ENCODE results near the gene TBC1D10A.

Gene TBC1D10A

DNA sequence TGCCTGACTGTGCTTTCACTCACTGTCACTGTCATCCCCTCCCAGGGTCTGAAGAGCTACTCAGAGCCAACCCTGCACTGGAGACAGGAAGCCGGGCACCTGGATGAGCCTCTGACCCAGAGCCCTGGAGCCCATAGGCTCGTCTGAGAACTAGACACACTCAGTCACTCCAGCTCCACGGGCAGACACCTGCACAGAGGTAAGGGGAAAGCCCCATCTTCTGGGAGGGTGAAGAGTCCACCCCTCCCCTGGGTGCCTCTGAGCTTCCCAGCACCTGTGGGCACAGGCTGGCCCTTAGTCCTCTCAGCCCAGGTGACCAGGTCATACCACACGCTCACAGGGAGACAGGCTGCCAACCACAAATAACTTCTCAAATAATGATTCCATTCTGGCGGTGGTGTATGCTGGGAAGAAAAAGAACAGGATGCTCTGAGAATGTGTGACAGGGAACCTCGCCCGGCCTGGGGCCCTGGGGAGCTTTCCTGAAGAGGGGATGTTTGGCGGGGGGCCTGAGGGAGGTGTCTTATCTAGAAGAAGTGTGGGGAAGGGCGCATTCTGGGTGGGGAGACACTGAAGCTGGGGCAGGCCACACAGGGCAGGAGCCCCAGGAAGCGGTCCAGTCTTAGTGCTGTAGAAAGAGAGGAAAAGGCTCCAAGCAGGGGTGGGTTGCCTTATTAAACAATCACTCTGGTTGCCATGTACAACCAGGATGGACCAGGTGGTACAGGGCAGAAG is 35.3 kb upstream of the TBC1D10A start:
- no peak overlapping the region for H3K27ac ChIP-seq (ENCODE audit: low read length)
- peaks cover 0 to 13% of the 10 kb centered on the region in 2 donors for H3K36me3 ChIP-seq (ENCODE audit: control insufficient read depth in 1 of 2, insufficient read depth in 2 of 2, low read length in 2 of 2)
- no peaks in the 10 kb centered on the region for H3K9me3 ChIP-seq (ENCODE audit: control insufficient read depth in 1 of 2, low read length in 2 of 2)
- H3K4me1 ChIP-seq (ENCODE audit: control insufficient read depth in 1 of 2, insufficient read depth in 2 of 2, low read length in 2 of 2) = peaks cover 0 to 4% of the 10 kb centered on the region in 2 donors
- H3K27me3 ChIP-seq (ENCODE audit: low read depth, low read length) = no peaks in the 10 kb centered on the region
- no peak overlapping the region for H3K4me3 ChIP-seq (ENCODE audit: low read depth in 1 of 2, low read length in 2 of 2)

DNA sequence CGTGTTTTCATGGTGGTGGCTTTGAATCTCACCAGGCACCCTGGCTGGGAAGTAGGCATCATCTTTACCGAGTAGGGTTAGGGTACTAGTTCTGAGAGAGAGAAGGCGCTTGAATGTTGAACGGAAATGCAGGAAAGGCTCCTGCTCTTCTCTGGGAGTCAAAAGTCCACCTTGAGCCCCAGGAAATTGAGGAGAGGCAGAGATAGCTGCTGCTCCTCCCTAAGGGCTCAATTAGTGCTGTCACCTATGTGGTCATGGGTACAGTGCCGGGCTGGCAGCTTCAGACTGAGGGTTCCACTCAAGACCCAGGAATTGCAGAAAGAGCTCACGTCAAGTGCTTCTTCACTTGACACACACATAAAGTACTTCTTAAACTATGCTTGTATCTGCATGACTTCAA is 31.8 kb upstream of the TBC1D10A start:
- no peak overlapping the region for H3K4me3 ChIP-seq (ENCODE audit: low read depth in 1 of 2, low read length in 2 of 2)
- no peaks in the 10 kb centered on the region for H3K27me3 ChIP-seq (ENCODE audit: low read depth, low read length)
- no peaks in the 10 kb centered on the region for H3K9me3 ChIP-seq (ENCODE audit: control insufficient read depth in 1 of 2, low read length in 2 of 2)
- peaks cover 0 to 4% of the 10 kb centered on the region in 2 donors for H3K36me3 ChIP-seq (ENCODE audit: control insufficient read depth in 1 of 2, insufficient read depth in 2 of 2, low read length in 2 of 2)
- H3K27ac ChIP-seq (ENCODE audit: low read length) = no peak overlapping the region
- peaks cover 8 to 31% of the 10 kb centered on the region in 2 donors for H3K4me1 ChIP-seq (ENCODE audit: control insufficient read depth in 1 of 2, insufficient read depth in 2 of 2, low read length in 2 of 2)

DNA sequence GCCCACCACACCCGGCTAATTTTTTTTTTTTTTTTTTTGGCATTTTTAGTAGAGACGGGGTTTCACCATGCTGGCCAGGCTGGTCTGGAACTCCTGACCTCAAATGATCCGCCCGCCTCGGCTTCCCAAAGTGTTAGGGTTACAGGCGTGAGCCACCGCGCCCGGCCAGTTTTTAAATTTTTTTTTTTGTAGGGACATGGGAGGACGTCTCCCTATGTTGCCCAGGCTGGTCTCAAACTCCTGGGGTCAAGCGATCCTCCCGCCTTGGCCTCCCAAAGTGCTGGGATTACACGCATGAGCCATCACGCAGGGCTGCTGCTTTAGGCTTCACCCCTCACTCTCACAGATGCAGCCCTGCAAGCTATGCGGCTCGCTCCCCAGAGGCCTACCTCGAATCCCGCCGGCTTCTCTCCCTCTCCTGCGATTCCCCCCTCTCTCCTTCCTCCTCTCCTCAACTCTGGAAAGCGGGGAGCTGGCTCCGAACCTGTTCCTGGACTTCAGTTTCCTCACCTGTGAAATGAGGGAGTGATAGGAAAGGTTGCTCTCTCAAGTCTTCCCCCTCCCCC is 31.0 kb upstream of the TBC1D10A start:
- Histone ChIP-seq H3K36me3 (ENCODE audit: control insufficient read depth in 1 of 2, insufficient read depth in 2 of 2, low read length in 2 of 2) (peaks cover 4 to 7% of the 10 kb centered on the region in 2 donors), H3K4me3 (ENCODE audit: low read depth in 1 of 2, low read length in 2 of 2) (peak overlapping the region in 1 of 2 donors; percentile 98), H3K4me1 (ENCODE audit: control insufficient read depth in 1 of 2, insufficient read depth in 2 of 2, low read length in 2 of 2) (peaks cover 8 to 36% of the 10 kb centered on the region in 2 donors), H3K9me3 (ENCODE audit: control insufficient read depth in 1 of 2, low read length in 2 of 2) (no peaks in the 10 kb centered on the region), H3K27me3 (ENCODE audit: low read depth, low read length) (no peaks in the 10 kb centered on the region), H3K27ac (ENCODE audit: low read length) (no peak overlapping the region)

- no peak overlapping the region for H3K27ac ChIP-seq (ENCODE audit: low read length)
- no peaks in the 10 kb centered on the region for H3K9me3 ChIP-seq (ENCODE audit: control insufficient read depth in 1 of 2, low read length in 2 of 2)
- no peaks in the 10 kb centered on the region for H3K27me3 ChIP-seq (ENCODE audit: low read depth, low read length)
- peaks cover 8 to 41% of the 10 kb centered on the region in 2 donors for H3K4me1 ChIP-seq (ENCODE audit: control insufficient read depth in 1 of 2, insufficient read depth in 2 of 2, low read length in 2 of 2)
- H3K36me3 ChIP-seq (ENCODE audit: control insufficient read depth in 1 of 2, insufficient read depth in 2 of 2, low read length in 2 of 2) = peaks cover 9% of the 10 kb centered on the region in 2 donors
- peak overlapping the region; percentile 97 to 98 for H3K4me3 ChIP-seq (ENCODE audit: low read depth in 1 of 2, low read length in 2 of 2)
Observed at GRCh38 chr22:30357236-30357570, 30.5 kb upstream of the TBC1D10A start.

- no peaks in the 10 kb centered on the region for H3K9me3 ChIP-seq (ENCODE audit: control insufficient read depth in 1 of 2, low read length in 2 of 2)
- peak within 1 kb of the TSS; percentile 86 for H3K27ac ChIP-seq (ENCODE audit: low read length)
- peak within 1 kb of the TSS; percentile 97 to 98 for H3K4me3 ChIP-seq (ENCODE audit: low read depth in 1 of 2, low read length in 2 of 2)
- H3K4me1 ChIP-seq (ENCODE audit: control insufficient read depth in 1 of 2, insufficient read depth in 2 of 2, low read length in 2 of 2) = peaks cover 8 to 42% of the 10 kb centered on the region in 2 donors
- no peaks in the 10 kb centered on the region for H3K27me3 ChIP-seq (ENCODE audit: low read depth, low read length)
- peaks cover 14 to 15% of the 10 kb centered on the region in 2 donors for H3K36me3 ChIP-seq (ENCODE audit: control insufficient read depth in 1 of 2, insufficient read depth in 2 of 2, low read length in 2 of 2)
Observed at GRCh38 chr22:30356449-30357235, 29.9 kb upstream of the TBC1D10A start, which contains the start of the genes CCDC157 and SF3A1. CCDC157 (plus strand) TSS chr22:30357007; CDS start chr22:30366001, 8,994 bp downstream. SF3A1 (minus strand) TSS chr22:30356894; CDS start chr22:30356792, 102 bp downstream.

- Histone ChIP-seq H3K4me3 (ENCODE audit: low read depth in 1 of 2, low read length in 2 of 2) (peak overlapping the region; percentile 97 to 98), H3K4me1 (ENCODE audit: control insufficient read depth in 1 of 2, insufficient read depth in 2 of 2, low read length in 2 of 2) (peaks cover 8 to 42% of the 10 kb centered on the region in 2 donors), H3K27ac (ENCODE audit: low read length) (no peak overlapping the region), H3K9me3 (ENCODE audit: control insufficient read depth in 1 of 2, low read length in 2 of 2) (no peaks in the 10 kb centered on the region), H3K27me3 (ENCODE audit: low read depth, low read length) (no peaks in the 10 kb centered on the region), H3K36me3 (ENCODE audit: control insufficient read depth in 1 of 2, insufficient read depth in 2 of 2, low read length in 2 of 2) (peaks cover 24 to 25% of the 10 kb centered on the region in 2 donors)
Observed at GRCh38 chr22:30354644-30355043, 27.9 kb upstream of the TBC1D10A start.

- peaks cover 33 to 49% of the 10 kb centered on the region in 2 donors for H3K36me3 ChIP-seq (ENCODE audit: control insufficient read depth in 1 of 2, insufficient read depth in 2 of 2, low read length in 2 of 2)
- peaks cover 8 to 44% of the 10 kb centered on the region in 2 donors for H3K4me1 ChIP-seq (ENCODE audit: control insufficient read depth in 1 of 2, insufficient read depth in 2 of 2, low read length in 2 of 2)
- no peaks in the 10 kb centered on the region for H3K9me3 ChIP-seq (ENCODE audit: control insufficient read depth in 1 of 2, low read length in 2 of 2)
- H3K4me3 ChIP-seq (ENCODE audit: low read depth in 1 of 2, low read length in 2 of 2) = no peak overlapping the region
- H3K27ac ChIP-seq (ENCODE audit: low read length) = no peak overlapping the region
- no peaks in the 10 kb centered on the region for H3K27me3 ChIP-seq (ENCODE audit: low read depth, low read length)
Observed at GRCh38 chr22:30351226-30351625, 24.5 kb upstream of the TBC1D10A start.

DNA sequence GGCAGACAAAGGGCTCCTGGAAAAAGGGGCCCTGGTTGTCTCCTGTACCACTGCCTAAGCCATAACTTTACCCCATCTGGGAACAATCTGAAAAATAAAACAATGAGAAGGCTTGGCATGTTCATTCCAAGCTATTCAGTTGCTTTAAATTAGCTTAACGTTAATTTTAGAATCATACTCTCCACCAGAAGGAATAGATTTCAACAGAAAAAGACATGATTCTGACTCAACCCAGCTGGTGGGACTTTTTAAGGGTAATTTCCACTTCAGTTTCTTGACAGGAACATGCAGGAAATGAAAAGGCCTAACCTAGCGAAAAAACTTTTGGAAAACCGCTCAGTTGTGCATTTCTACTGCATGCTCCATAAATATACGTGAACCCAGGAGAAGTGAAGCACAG is 22.1 kb upstream of the TBC1D10A start:
- Histone ChIP-seq H3K4me1 (ENCODE audit: control insufficient read depth in 1 of 2, insufficient read depth in 2 of 2, low read length in 2 of 2) (peaks cover 0 to 20% of the 10 kb centered on the region in 2 donors), H3K9me3 (ENCODE audit: control insufficient read depth in 1 of 2, low read length in 2 of 2) (no peaks in the 10 kb centered on the region), H3K27ac (ENCODE audit: low read length) (no peak overlapping the region), H3K4me3 (ENCODE audit: low read depth in 1 of 2, low read length in 2 of 2) (no peak overlapping the region), H3K36me3 (ENCODE audit: control insufficient read depth in 1 of 2, insufficient read depth in 2 of 2, low read length in 2 of 2) (peaks cover 58 to 73% of the 10 kb centered on the region in 2 donors), H3K27me3 (ENCODE audit: low read depth, low read length) (no peaks in the 10 kb centered on the region)

GRCh38 chr22:30348404-30348803 is 21.7 kb upstream of the TBC1D10A start:
- Histone ChIP-seq H3K27me3 (ENCODE audit: low read depth, low read length) (no peaks in the 10 kb centered on the region), H3K4me3 (ENCODE audit: low read depth in 1 of 2, low read length in 2 of 2) (no peak overlapping the region), H3K36me3 (ENCODE audit: control insufficient read depth in 1 of 2, insufficient read depth in 2 of 2, low read length in 2 of 2) (peaks cover 62 to 77% of the 10 kb centered on the region in 2 donors)

GRCh38 chr22:30347255-30347892 is 20.6 kb upstream of the TBC1D10A start:
- Histone ChIP-seq H3K27me3 (ENCODE audit: low read depth, low read length) (no peaks in the 10 kb centered on the region), H3K4me3 (ENCODE audit: low read depth in 1 of 2, low read length in 2 of 2) (no peak overlapping the region), H3K4me1 (ENCODE audit: control insufficient read depth in 1 of 2, insufficient read depth in 2 of 2, low read length in 2 of 2) (peaks cover 0 to 10% of the 10 kb centered on the region in 2 donors), H3K9me3 (ENCODE audit: control insufficient read depth in 1 of 2, low read length in 2 of 2) (no peaks in the 10 kb centered on the region), H3K27ac (ENCODE audit: low read length) (no peak overlapping the region), H3K36me3 (ENCODE audit: control insufficient read depth in 1 of 2, insufficient read depth in 2 of 2, low read length in 2 of 2) (peaks cover 65 to 81% of the 10 kb centered on the region in 2 donors)

More at GRCh38 chr22:30348404-30348803, 21.7 kb upstream of the TBC1D10A start:
- peaks cover 0 to 18% of the 10 kb centered on the region in 2 donors for H3K4me1 ChIP-seq (ENCODE audit: control insufficient read depth in 1 of 2, insufficient read depth in 2 of 2, low read length in 2 of 2)
- H3K27ac ChIP-seq (ENCODE audit: low read length) = no peak overlapping the region
- no peaks in the 10 kb centered on the region for H3K9me3 ChIP-seq (ENCODE audit: control insufficient read depth in 1 of 2, low read length in 2 of 2)

All from muscle layer of duodenum (tissue), 2 donors.